Measurements from ENCODE around the gene KIAA0319L. TPM values are rescaled to one million over a fixed set of nuclear protein-coding genes. Genes with fewer than 3 reads are reported as not detected.

KIAA0319L gene
- polyA plus RNA-seq, 1 donor from 2014 or later = 38.1 TPM

GRCh38 chr1:35597870-35598269, 40.7 kb upstream of the KIAA0319L start:
- Histone ChIP-seq H3K36me3 (ENCODE audit: insufficient read depth, low read length) (no peaks in the 10 kb centered on the region), H3F3A (ENCODE audit: insufficient read depth, low read length, poor library complexity, severe bottlenecking) (no peaks in the 10 kb centered on the region), H3K4me2 (ENCODE audit: low read length) (no peak overlapping the region), H3K9me2 (ENCODE audit: insufficient read depth, low read length) (no peaks in the 10 kb centered on the region), H3K9me3 (ENCODE audit: low read length) (no peaks in the 10 kb centered on the region), H2AFZ (ENCODE audit: low read depth, low read length) (no peak overlapping the region), H3K4me3 (ENCODE audit: low read length) (no peak overlapping the region), H3K27me3 (ENCODE audit: insufficient read depth, low read depth, low read length) (no peaks in the 10 kb centered on the region), H3K27ac (ENCODE audit: low read length) (no peak overlapping the region), H4K20me1 (ENCODE audit: insufficient read depth) (no peaks in the 10 kb centered on the region), H3K9ac (ENCODE audit: low read length) (no peak overlapping the region), H3K79me2 (replicated peaks; ENCODE audit: insufficient read depth, low read length) (no peaks in the 10 kb centered on the region)
- TF ChIP-seq EP300 (conservative IDR thresholded peaks at IDR 0.05; ENCODE audit: poor library complexity, severe bottlenecking) (no peak), REST (IDR thresholded peaks at IDR 0.05; ENCODE audit: borderline replicate concordance) (no peak), EZH2 (IDR thresholded peaks at IDR 0.05; ENCODE audit: borderline replicate concordance, insufficient read depth, low read length, poor library complexity, severe bottlenecking) (no peak), RAD21 (conservative IDR thresholded peaks at IDR 0.05) (no peak), POLR2AphosphoS5 (IDR thresholded peaks at IDR 0.05) (no peak), SMC3 (conservative IDR thresholded peaks at IDR 0.05; ENCODE audit: poor library complexity) (no peak), MXI1 (conservative IDR thresholded peaks at IDR 0.05; ENCODE audit: poor library complexity, severe bottlenecking) (no peak), CTCF (IDR thresholded peaks at IDR 0.05; ENCODE audit: poor library complexity, severe bottlenecking) (no peak), TAF1 (IDR thresholded peaks at IDR 0.05; ENCODE audit: low read depth) (no peak)

GRCh38 chr1:35595684-35596083, 38.5 kb upstream of the KIAA0319L start:
- no peaks in the 10 kb centered on the region for H3K36me3 ChIP-seq (ENCODE audit: insufficient read depth, low read length)
- H4K20me1 ChIP-seq (ENCODE audit: insufficient read depth) = no peaks in the 10 kb centered on the region
- H3K9me3 ChIP-seq (ENCODE audit: low read length) = no peaks in the 10 kb centered on the region
- no peak overlapping the region for H3K4me3 ChIP-seq (ENCODE audit: low read length)
- TF ChIP-seq EP300 (conservative IDR thresholded peaks at IDR 0.05; ENCODE audit: poor library complexity, severe bottlenecking) = no peak
- H3K79me2 ChIP-seq (replicated peaks; ENCODE audit: insufficient read depth, low read length) = no peaks in the 10 kb centered on the region
- no peak overlapping the region for H3K27ac ChIP-seq (ENCODE audit: low read length)
- H3K27me3 ChIP-seq (ENCODE audit: insufficient read depth, low read depth, low read length) = no peaks in the 10 kb centered on the region
- no peaks in the 10 kb centered on the region for H3F3A ChIP-seq (ENCODE audit: insufficient read depth, low read length, poor library complexity, severe bottlenecking)
- no peaks in the 10 kb centered on the region for H3K9me2 ChIP-seq (ENCODE audit: insufficient read depth, low read length)
- H3K9ac ChIP-seq (ENCODE audit: low read length) = no peak overlapping the region
- H3K4me2 ChIP-seq (ENCODE audit: low read length) = no peak overlapping the region
- H2AFZ ChIP-seq (ENCODE audit: low read depth, low read length) = no peak overlapping the region
